ENCODE measurements around the gene RNF187. TPM values are rescaled to one million over a fixed set of nuclear protein-coding genes. Genes with fewer than 3 reads are reported as not detected.

RNF187 gene
- total and polyA plus RNA-seq, 2 of the 13 experiments (the other 11 are each of a cell fraction or from before 2014, with no cell fraction given), result 41.3 to 59.4 TPM

- TF ChIP-seq, protein P1, sequence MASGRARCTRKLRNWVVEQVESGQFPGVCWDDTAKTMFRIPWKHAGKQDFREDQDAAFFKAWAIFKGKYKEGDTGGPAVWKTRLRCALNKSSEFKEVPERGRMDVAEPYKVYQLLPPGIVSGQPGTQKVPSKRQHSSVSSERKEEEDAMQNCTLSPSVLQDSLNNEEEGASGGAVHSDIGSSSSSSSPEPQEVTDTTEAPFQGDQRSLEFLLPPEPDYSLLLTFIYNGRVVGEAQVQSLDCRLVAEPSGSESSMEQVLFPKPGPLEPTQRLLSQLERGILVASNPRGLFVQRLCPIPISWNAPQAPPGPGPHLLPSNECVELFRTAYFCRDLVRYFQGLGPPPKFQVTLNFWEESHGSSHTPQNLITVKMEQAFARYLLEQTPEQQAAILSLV (CRISPR knock-in tag; IDR thresholded peaks at IDR 0.05; ENCODE audit: borderline replicate concordance), result peak; percentile 88; the same call in 1 of the 2 replicates
- TF ChIP-seq TBL1XR1 (IDR thresholded peaks at IDR 0.05; ENCODE audit: borderline replicate concordance, low read length, partially characterized antibody), result peak; percentile 67
- no peak for TF ChIP-seq SRSF9 (IDR thresholded peaks at IDR 0.05; ENCODE audit: borderline replicate concordance, insufficient read depth, low read depth, low read length, poor library complexity, severe bottlenecking)
- no peak for TF ChIP-seq SNRNP70 (IDR thresholded peaks at IDR 0.05; ENCODE audit: low read depth, low read length)
- peak; percentile 83 for TF ChIP-seq MED13 (CRISPR knock-in tag; IDR thresholded peaks at IDR 0.05)
- TF ChIP-seq, protein P2, sequence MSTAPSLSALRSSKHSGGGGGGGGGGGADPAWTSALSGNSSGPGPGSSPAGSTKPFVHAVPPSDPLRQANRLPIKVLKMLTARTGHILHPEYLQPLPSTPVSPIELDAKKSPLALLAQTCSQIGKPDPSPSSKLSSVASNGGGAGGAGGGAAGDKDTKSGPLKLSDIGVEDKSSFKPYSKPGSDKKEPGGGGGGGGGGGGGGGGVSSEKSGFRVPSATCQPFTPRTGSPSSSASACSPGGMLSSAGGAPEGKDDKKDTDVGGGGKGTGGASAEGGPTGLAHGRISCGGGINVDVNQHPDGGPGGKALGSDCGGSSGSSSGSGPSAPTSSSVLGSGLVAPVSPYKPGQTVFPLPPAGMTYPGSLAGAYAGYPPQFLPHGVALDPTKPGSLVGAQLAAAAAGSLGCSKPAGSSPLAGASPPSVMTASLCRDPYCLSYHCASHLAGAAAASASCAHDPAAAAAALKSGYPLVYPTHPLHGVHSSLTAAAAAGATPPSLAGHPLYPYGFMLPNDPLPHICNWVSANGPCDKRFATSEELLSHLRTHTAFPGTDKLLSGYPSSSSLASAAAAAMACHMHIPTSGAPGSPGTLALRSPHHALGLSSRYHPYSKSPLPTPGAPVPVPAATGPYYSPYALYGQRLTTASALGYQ (CRISPR knock-in tag; IDR thresholded peaks at IDR 0.05), result peak; percentile 72
- TF ChIP-seq NFYC (CRISPR knock-in tag; IDR thresholded peaks at IDR 0.05), result peak; percentile 40; the same call in 1 of the 2 replicates
- TF ChIP-seq ZIK1 (CRISPR knock-in tag; IDR thresholded peaks at IDR 0.05; ENCODE audit: borderline replicate concordance, low read depth), result peak; percentile 79; the same call in 1 of the 2 replicates
- TF ChIP-seq HDAC1 (CRISPR knock-in tag; IDR thresholded peaks at IDR 0.05), result peak; percentile 81
- no peak for TF ChIP-seq PHF5A (CRISPR knock-in tag; IDR thresholded peaks at IDR 0.05; ENCODE audit: low read depth, unreplicated experiment)
- TF ChIP-seq ZNF547 (CRISPR knock-in tag; IDR thresholded peaks at IDR 0.05), result peak; percentile 84
- TF ChIP-seq, protein P3, sequence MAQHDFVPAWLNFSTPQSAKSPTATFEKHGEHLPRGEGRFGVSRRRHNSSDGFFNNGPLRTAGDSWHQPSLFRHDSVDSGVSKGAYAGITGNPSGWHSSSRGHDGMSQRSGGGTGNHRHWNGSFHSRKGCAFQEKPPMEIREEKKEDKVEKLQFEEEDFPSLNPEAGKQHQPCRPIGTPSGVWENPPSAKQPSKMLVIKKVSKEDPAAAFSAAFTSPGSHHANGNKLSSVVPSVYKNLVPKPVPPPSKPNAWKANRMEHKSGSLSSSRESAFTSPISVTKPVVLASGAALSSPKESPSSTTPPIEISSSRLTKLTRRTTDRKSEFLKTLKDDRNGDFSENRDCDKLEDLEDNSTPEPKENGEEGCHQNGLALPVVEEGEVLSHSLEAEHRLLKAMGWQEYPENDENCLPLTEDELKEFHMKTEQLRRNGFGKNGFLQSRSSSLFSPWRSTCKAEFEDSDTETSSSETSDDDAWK (CRISPR knock-in tag; IDR thresholded peaks at IDR 0.05), result no peak
- peak; percentile 86; the same call in 1 of the 2 replicates for TF ChIP-seq AHR (CRISPR knock-in tag; IDR thresholded peaks at IDR 0.05)
- peak; percentile 89; the same call in 1 of the 2 replicates for TF ChIP-seq CREBL2 (CRISPR knock-in tag; IDR thresholded peaks at IDR 0.05; ENCODE audit: borderline replicate concordance)
- TF ChIP-seq PLSCR1 (CRISPR knock-in tag; IDR thresholded peaks at IDR 0.05; ENCODE audit: borderline replicate concordance), result no peak
- TF ChIP-seq ZNF782 (CRISPR knock-in tag; IDR thresholded peaks at IDR 0.05; ENCODE audit: borderline replicate concordance), result peak; percentile 95
- no peak for TF ChIP-seq ZNF703 (CRISPR knock-in tag; IDR thresholded peaks at IDR 0.05; ENCODE audit: borderline replicate concordance)
- peak; percentile 75; the same call in 1 of the 2 replicates for TF ChIP-seq ZNF614 (CRISPR knock-in tag; IDR thresholded peaks at IDR 0.05; ENCODE audit: borderline replicate concordance)
- TF ChIP-seq, protein P4, sequence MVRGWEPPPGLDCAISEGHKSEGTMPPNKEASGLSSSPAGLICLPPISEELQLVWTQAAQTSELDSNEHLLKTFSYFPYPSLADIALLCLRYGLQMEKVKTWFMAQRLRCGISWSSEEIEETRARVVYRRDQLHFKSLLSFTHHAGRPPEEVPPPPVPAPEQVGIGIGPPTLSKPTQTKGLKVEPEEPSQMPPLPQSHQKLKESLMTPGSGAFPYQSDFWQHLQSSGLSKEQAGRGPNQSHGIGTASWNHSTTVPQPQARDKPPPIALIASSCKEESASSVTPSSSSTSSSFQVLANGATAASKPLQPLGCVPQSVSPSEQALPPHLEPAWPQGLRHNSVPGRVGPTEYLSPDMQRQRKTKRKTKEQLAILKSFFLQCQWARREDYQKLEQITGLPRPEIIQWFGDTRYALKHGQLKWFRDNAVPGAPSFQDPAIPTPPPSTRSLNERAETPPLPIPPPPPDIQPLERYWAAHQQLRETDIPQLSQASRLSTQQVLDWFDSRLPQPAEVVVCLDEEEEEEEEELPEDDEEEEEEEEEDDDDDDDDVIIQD (CRISPR knock-in tag; IDR thresholded peaks at IDR 0.05; ENCODE audit: low read depth), result no peak
- no peak for TF ChIP-seq NBN (conservative IDR thresholded peaks at IDR 0.05)
- TF ChIP-seq CENPX (CRISPR knock-in tag; IDR thresholded peaks at IDR 0.05), result no peak
- peak; percentile 75; the same call in 1 of the 2 replicates for TF ChIP-seq ZNF263 (CRISPR knock-in tag; IDR thresholded peaks at IDR 0.05)
- TF ChIP-seq SAP130 (CRISPR knock-in tag; IDR thresholded peaks at IDR 0.05; ENCODE audit: low read depth), result peak; percentile 77
These were observed 416 bp upstream of the RNF187 start (continued) for GRCh38 chr1:228486596-228487335.
